HepG2 (cell line): ENCODE results near the gene SPAG4. TPM values are rescaled to one million over a fixed set of nuclear protein-coding genes. Genes with fewer than 3 reads are reported as not detected.
A peak's percentile ranks its signal among the peaks of the same experiment; 100 is the strongest.

Source experiments
- ARHGAP35 ChIP-seq: sonication (generic); formaldehyde crosslinking; IDR thresholded peaks from 2 replicates; pipeline ENCODE4 v1.9.0; 2022; ENCODE audit warnings: mild to moderate bottlenecking, inconsistent platforms, moderate library complexity, missing genetic modification reagents, borderline replicate concordance
- ASH2L ChIP-seq: fragments of 300-600, 200-600 bp; sonication (generic); IDR thresholded peaks from 2 replicates; pipeline ENCODE4 v1.7.0; 2017; ENCODE audit warnings: low read depth, mild to moderate bottlenecking, moderate library complexity, mixed read lengths, low read length; ENCODE audit not compliant: insufficient read length
- ATF1 ChIP-seq: IDR thresholded peaks from 2 replicates; pipeline ENCODE4 v1.6.1; 2016; ENCODE audit warnings: mild to moderate bottlenecking, control low read depth
- GTF3A ChIP-seq: sonication (generic); formaldehyde crosslinking; conservative IDR thresholded peaks from 2 replicates; pipeline ENCODE4 v1.4.0; 2020; ENCODE audit warnings: mild to moderate bottlenecking, missing genetic modification reagents
- HDAC2 ChIP-seq: sonication (generic); formaldehyde crosslinking; IDR thresholded peaks from 2 replicates; pipeline ENCODE4 v1.4.0; 2020; ENCODE audit warnings: missing genetic modification reagents
- KLF12 ChIP-seq: sonication (generic); formaldehyde crosslinking; IDR thresholded peaks from 2 replicates; pipeline ENCODE4 v1.4.0; 2020; ENCODE audit warnings: missing genetic modification reagents, borderline replicate concordance
- KLF9 ChIP-seq: IDR thresholded peaks from 2 replicates; pipeline ENCODE4 v1.6.1; 2016; ENCODE audit warnings: low read depth
- MEF2D ChIP-seq: sonication (generic); formaldehyde crosslinking; IDR thresholded peaks from 2 replicates; pipeline ENCODE4 v1.5.1; 2020; ENCODE audit warnings: mild to moderate bottlenecking, missing genetic modification reagents
- MIER2 ChIP-seq: IDR thresholded peaks from 2 replicates; pipeline ENCODE4 v1.6.1; 2016; ENCODE audit warnings: missing biosample characterization, missing genetic modification reagents
- ZFP36 ChIP-seq: fragments of 150-350 bp; IDR thresholded peaks from 2 replicates; pipeline ENCODE4 v1.6.1; 2018; ENCODE audit warnings: borderline replicate concordance, low read length, low read depth; ENCODE audit not compliant: partially characterized antibody
- ZNF3 ChIP-seq: IDR thresholded peaks from 2 replicates; pipeline ENCODE4 v1.7.0; 2017; ENCODE audit warnings: inconsistent platforms
- ZNF414 ChIP-seq: sonication (generic); formaldehyde crosslinking; IDR thresholded peaks from 2 replicates; pipeline ENCODE4 v1.5.0; 2020; ENCODE audit warnings: missing genetic modification reagents
- ZSCAN22 ChIP-seq: sonication (generic); formaldehyde crosslinking; IDR thresholded peaks from 2 replicates; pipeline ENCODE4 v1.4.0; 2020; ENCODE audit warnings: mild to moderate bottlenecking, missing genetic modification reagents
- polyA plus RNA-seq, 8 experiments: library from polyadenylated mRNA; depleted of rRNA in 3 of 8; stranded (reverse) in 7 of 8; unstranded in 1 of 8; fragments of >200 nt; fragmentation: Illumina TruSeq in 4 of 8; extraction: Trizol in 4 of 8; gene quantifications; 2 replicates each; pipeline versions ENCODE4 v1.2.1 to v1.2.3, GENCODE V29; 2011 to 2016; ENCODE audit warnings: low read depth in 4 of 8, missing spikeins in 1 of 8, mixed read lengths in 1 of 8; ENCODE audit not compliant: insufficient read depth in 1 of 8
- total RNA-seq, 5 experiments: library from RNA; depleted of rRNA; stranded (reverse); fragments of >200 nt; fragmentation: Illumina TruSeq; extraction: Trizol; gene quantifications; 2 replicates each; pipeline ENCODE4 v1.2.3, GENCODE V29; 2016; ENCODE audit warnings: low read depth in 1 of 5
- TF ChIP-seq, protein P1 (sequence below): sonication (generic); formaldehyde crosslinking; IDR thresholded peaks from 2 replicates; pipeline ENCODE4 v1.4.0; 2020; ENCODE audit warnings: missing genetic modification reagents
- TF ChIP-seq, protein P2 (sequence below), 2 experiments: sonication (generic) in 1 of 2; formaldehyde crosslinking in 1 of 2; IDR thresholded peaks; 2 replicates each; pipeline versions ENCODE4 v1.6.1 to v1.9.0; 2014 to 2022; ENCODE audit warnings: antibody characterized with exemption in 1 of 2, borderline replicate concordance in 1 of 2, inconsistent platforms in 1 of 2, low read depth in 1 of 2, missing genetic modification reagents in 1 of 2

Gene SPAG4
- total and polyA plus RNA-seq, 2 of the 13 experiments (the other 11 are each of a cell fraction or from before 2014, with no cell fraction given), result 5.8 to 137 TPM

DNA sequence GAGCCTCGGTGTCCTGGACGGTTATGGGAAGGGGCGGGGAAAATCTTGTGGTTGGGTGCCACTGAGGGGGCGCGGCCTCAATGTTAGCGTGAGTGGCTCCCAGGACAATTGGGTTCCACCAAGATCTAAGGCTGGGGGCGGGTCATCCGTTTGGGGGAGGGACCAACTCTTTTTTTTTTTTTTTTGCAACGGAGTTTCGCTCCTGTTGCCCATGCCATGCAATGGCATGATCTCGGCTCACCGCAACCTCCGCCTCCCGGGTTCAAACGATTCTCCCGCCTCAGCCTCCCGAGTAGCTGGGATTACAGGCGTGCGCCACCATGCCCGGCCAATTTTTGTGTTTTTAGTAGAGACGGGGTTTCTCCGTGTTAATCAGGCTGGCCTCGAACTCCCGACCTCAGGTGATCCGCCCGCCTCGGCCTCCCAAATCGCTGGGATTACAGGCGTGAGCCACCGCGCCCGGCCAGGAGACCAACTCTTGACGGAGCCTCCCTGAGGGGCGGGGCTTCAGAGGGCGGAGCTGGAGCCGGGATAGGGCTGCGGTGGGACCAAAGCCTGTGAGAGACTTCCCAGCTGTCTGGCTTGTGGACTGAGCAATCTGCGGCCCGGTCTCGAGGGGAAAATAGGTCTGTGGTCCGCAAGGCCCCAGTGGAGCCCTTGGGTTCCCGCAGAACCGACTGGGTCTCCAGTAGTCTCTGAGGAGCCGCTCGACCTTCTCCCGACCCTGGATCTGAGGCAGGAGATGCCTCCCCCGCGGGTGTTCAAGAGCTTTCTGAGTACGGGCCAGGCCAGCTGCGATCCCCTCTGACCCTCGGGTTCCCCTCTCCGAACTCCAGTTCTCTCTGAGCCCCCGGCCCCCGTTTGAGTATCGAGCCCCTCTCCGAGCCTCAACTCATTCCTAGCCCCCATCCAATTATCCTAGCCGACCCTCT, 1.1 kb downstream of the SPAG4 start (continued):
- peak; percentile 89 for TF ChIP-seq HDAC2
- 0 out of 2 replicates have a peak, but pooled peaks have one; percentile 6 for TF ChIP-seq ATF1 (CRISPR knock-in tag)
- peak; percentile 49; the same call in 1 of the 2 replicates for TF ChIP-seq ZNF414 (CRISPR knock-in tag)
- TF ChIP-seq ZSCAN22, result peak; percentile 66; the same call in 1 of the 2 replicates
- peak; percentile 77; the same call in 1 of the 2 replicates for TF ChIP-seq ZNF3
- TF ChIP-seq KLF9, result no peak
- TF ChIP-seq ZFP36, result no peak
- TF ChIP-seq MIER2 (CRISPR knock-in tag), result no peak; the same call in 1 of the 2 replicates
- TF ChIP-seq MEF2D (CRISPR knock-in tag), result no peak
- TF ChIP-seq, protein P1, sequence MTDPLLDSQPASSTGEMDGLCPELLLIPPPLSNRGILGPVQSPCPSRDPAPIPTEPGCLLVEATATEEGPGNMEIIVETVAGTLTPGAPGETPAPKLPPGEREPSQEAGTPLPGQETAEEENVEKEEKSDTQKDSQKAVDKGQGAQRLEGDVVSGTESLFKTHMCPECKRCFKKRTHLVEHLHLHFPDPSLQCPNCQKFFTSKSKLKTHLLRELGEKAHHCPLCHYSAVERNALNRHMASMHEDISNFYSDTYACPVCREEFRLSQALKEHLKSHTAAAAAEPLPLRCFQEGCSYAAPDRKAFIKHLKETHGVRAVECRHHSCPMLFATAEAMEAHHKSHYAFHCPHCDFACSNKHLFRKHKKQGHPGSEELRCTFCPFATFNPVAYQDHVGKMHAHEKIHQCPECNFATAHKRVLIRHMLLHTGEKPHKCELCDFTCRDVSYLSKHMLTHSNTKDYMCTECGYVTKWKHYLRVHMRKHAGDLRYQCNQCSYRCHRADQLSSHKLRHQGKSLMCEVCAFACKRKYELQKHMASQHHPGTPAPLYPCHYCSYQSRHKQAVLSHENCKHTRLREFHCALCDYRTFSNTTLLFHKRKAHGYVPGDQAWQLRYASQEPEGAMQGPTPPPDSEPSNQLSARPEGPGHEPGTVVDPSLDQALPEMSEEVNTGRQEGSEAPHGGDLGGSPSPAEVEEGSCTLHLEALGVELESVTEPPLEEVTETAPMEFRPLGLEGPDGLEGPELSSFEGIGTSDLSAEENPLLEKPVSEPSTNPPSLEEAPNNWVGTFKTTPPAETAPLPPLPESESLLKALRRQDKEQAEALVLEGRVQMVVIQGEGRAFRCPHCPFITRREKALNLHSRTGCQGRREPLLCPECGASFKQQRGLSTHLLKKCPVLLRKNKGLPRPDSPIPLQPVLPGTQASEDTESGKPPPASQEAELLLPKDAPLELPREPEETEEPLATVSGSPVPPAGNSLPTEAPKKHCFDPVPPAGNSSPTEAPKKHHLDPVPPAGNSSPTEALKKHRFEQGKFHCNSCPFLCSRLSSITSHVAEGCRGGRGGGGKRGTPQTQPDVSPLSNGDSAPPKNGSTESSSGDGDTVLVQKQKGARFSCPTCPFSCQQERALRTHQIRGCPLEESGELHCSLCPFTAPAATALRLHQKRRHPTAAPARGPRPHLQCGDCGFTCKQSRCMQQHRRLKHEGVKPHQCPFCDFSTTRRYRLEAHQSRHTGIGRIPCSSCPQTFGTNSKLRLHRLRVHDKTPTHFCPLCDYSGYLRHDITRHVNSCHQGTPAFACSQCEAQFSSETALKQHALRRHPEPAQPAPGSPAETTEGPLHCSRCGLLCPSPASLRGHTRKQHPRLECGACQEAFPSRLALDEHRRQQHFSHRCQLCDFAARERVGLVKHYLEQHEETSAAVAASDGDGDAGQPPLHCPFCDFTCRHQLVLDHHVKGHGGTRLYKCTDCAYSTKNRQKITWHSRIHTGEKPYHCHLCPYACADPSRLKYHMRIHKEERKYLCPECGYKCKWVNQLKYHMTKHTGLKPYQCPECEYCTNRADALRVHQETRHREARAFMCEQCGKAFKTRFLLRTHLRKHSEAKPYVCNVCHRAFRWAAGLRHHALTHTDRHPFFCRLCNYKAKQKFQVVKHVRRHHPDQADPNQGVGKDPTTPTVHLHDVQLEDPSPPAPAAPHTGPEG (CRISPR knock-in tag), result no peak; the same call in 1 of the 2 replicates
- peak; percentile 97 for TF ChIP-seq GTF3A (CRISPR knock-in tag)
- TF ChIP-seq KLF12 (CRISPR knock-in tag), result peak; percentile 93
- TF ChIP-seq, protein P2, sequence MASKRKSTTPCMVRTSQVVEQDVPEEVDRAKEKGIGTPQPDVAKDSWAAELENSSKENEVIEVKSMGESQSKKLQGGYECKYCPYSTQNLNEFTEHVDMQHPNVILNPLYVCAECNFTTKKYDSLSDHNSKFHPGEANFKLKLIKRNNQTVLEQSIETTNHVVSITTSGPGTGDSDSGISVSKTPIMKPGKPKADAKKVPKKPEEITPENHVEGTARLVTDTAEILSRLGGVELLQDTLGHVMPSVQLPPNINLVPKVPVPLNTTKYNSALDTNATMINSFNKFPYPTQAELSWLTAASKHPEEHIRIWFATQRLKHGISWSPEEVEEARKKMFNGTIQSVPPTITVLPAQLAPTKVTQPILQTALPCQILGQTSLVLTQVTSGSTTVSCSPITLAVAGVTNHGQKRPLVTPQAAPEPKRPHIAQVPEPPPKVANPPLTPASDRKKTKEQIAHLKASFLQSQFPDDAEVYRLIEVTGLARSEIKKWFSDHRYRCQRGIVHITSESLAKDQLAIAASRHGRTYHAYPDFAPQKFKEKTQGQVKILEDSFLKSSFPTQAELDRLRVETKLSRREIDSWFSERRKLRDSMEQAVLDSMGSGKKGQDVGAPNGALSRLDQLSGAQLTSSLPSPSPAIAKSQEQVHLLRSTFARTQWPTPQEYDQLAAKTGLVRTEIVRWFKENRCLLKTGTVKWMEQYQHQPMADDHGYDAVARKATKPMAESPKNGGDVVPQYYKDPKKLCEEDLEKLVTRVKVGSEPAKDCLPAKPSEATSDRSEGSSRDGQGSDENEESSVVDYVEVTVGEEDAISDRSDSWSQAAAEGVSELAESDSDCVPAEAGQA (IDR thresholded peaks at IDR 0.05; ENCODE audit: low read depth), result no peak
- TF ChIP-seq, protein P2 (CRISPR knock-in tag; IDR thresholded peaks at IDR 0.05; ENCODE audit: borderline replicate concordance), result no peak; the same call in 1 of the 2 replicates
- TF ChIP-seq ARHGAP35, result peak; percentile 91
- TF ChIP-seq ASH2L, result peak; percentile 55
